Measurements from ENCODE around the gene DDX54. TPM values are rescaled to one million over a fixed set of nuclear protein-coding genes. Genes with fewer than 3 reads are reported as not detected.
"Not testable (repeated sequence)": the region's sequence is repeated elsewhere in the genome, so short reads cannot be mapped to it uniquely, and the experiment has no call there.

The DDX54 gene
- total RNA-seq, 3 donors from 2014 or later = 213 to 236 (median 232) TPM

DNA sequence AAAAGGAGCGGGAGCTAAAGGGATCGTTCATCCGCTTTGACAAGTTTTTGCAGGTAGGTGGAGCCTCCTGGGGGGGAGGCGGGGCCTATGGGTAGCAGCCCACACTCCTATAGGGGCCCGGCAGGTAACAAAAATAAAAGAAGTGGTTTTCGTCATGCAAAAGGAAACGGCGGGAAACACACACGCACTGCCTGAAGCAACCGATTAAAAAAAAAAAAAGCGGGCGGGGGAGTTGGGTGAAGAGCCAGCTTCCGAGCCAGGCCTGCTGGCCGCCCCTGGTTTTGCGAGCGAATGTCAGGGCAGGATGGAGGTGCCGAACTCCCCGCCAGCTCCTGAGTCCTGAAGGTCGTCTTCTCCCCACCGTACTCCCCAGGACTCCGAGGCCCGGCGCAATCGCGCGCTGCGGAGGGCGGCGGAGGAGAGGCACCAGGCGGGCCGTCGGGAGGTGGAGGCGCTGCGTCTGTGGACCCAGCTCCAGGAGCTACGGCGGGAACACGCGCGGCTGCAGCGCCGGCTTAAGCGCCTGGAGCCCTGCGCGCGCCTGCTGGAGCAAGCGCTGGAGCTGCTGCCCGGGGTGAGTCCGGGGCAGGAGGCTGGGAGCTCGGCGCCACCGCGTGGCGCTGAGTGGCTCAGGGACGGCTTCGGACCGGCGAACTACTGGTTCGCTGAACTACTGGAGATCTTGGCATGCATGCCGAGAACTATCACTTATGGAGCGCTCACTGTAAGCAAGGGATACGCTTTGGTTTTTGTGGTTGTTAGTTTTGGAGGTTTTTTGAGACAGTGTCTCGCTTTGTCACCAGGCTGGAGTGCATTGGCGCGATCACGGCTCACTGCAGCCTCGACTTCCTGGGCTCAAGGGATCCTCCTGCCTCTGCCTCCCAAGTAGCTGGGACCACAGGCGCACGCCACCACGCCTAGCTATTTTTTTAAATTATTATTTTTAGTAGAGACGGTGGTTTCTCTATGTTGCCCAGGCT, 32.2 kb downstream of the DDX54 start:
- H3K36me3 Mint-ChIP-seq (ENCODE audit: insufficient read depth) = peaks cover 3% of the 10 kb centered on the region
- H3K4me3 Mint-ChIP-seq = peak overlapping the region; percentile 75
- peaks cover 22% of the 10 kb centered on the region for H3K4me1 Mint-ChIP-seq (ENCODE audit: low read depth)
- H3K27me3 Mint-ChIP-seq (ENCODE audit: low read depth) = peaks cover 11% of the 10 kb centered on the region
- no peaks in the 10 kb centered on the region for H3K9me3 Mint-ChIP-seq
- DNase-seq = peak; percentile 54
- ATAC-seq = peak; percentile 68 to 72

DNA sequence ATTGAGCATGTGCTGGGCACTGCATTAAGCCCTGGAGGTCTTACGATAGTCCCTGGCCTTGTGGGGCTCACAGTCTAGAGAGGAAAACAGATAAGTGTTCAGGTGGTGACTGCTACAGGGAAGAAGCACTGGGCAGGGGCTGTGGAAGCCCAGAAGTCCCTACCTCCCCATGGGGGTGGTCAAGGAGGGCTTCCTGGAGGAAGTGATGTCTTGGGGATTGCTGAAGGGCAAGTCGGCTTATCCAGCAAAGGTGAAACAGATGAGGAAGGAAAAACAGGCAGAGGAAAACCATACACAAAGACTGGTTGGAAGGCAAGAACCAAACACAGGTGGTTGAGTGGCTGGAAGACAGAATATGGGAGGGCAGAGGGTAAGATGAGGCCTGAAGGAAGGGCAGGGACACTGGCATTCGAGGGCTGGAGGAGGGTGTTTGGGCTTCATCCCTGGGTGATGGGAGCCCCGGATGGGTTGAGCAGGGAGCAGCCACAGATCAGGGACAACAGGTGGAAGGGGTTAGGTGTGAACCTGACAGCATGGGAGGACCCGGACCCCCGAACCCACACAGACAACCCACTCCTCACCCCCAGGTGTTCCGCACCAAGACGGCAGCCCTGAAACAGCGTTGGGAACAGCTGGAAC, 33.0 kb downstream of the DDX54 start:
- H3K36me3 Mint-ChIP-seq (ENCODE audit: insufficient read depth) = peaks cover 3% of the 10 kb centered on the region
- ATAC-seq = no peak
- DNase-seq = no peak
- H3K9me3 Mint-ChIP-seq = peaks cover 2% of the 10 kb centered on the region
- H3K4me3 Mint-ChIP-seq = peak overlapping the region; percentile 75
- peaks cover 21% of the 10 kb centered on the region for H3K4me1 Mint-ChIP-seq (ENCODE audit: low read depth)
- H3K27me3 Mint-ChIP-seq (ENCODE audit: low read depth) = peaks cover 11% of the 10 kb centered on the region

GRCh38 chr12:113151655-113152054, 33.6 kb downstream of the DDX54 start:
- Mint-ChIP-seq H3K36me3 (ENCODE audit: insufficient read depth) (no peaks in the 10 kb centered on the region), H3K4me1 (ENCODE audit: low read depth) (peaks cover 17% of the 10 kb centered on the region), H3K9me3 (peaks cover 5% of the 10 kb centered on the region), H3K27me3 (ENCODE audit: low read depth) (peaks cover 11% of the 10 kb centered on the region), H3K4me3 (peak overlapping the region; percentile 75)
- DNase-seq (no peak), ATAC-seq (no peak)

DNA sequence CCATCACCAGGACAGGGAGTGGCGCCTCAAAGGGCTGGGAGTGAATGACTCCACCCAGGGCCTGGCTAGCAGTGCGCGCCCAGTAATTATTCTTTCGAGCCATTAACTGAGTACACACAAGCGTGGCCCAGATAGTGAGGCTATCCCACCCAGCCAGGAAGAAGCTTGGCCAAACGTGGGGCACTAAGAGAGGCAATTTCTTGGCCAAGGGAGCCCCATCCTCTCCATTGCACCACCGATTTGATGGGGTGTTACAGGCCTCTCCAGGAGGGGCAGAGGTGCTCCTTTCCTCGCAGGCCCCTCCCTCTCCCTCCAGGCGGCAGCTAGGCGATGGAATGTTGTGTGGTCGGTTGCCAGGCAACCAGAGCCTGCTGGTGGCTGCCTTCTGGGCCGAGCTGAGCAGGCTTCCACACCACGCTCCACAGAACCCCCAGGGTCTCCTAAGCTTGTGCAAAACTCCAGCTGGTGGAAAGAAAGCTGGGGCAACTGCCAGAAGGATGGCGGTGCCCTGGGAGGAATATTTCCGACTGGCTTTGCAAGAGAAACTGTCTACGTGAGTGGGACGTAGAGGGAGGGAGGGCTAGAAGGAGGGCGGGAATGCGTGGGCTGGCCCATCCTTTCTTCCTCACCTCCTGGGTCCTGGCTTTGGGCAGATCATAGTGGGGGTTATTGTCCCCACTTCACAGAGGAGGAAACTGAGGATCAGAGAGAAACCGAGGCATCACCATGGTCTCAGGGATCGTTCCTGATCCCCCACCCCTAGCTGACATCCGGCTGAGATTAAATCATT, 35.7 kb downstream of the DDX54 start, which contains the start of gene CFAP73:
CFAP73 (plus strand) TSS at position 364 of the 790 bp plus-strand sequence; CDS start at position 498, 134 bp downstream.
- peaks cover 5% of the 10 kb centered on the region for H3K9me3 Mint-ChIP-seq
- ATAC-seq (no peak), DNase-seq (no peak)
- H3K27me3 Mint-ChIP-seq (ENCODE audit: low read depth) = peaks cover 11% of the 10 kb centered on the region
- H3K4me3 Mint-ChIP-seq = no peak within 1 kb of the TSS
- H3K4me1 Mint-ChIP-seq (ENCODE audit: low read depth) = peaks cover 15% of the 10 kb centered on the region
- no peaks in the 10 kb centered on the region for H3K36me3 Mint-ChIP-seq (ENCODE audit: insufficient read depth)

GRCh38 chr12:113146999-113147398, 38.3 kb downstream of the DDX54 start:
- H3K4me3 Mint-ChIP-seq = no peak overlapping the region
- peaks cover 5% of the 10 kb centered on the region for H3K9me3 Mint-ChIP-seq
- peaks cover 5% of the 10 kb centered on the region for H3K4me1 Mint-ChIP-seq (ENCODE audit: low read depth)
- peaks cover 6% of the 10 kb centered on the region for H3K27me3 Mint-ChIP-seq (ENCODE audit: low read depth)
- no peak for ATAC-seq
- no peak for DNase-seq
- no peaks in the 10 kb centered on the region for H3K36me3 Mint-ChIP-seq (ENCODE audit: insufficient read depth)

GRCh38 chr12:113145720-113146551, 39.3 kb downstream of the DDX54 start:
- Mint-ChIP-seq H3K4me3 (no peak overlapping the region), H3K9me3 (peaks cover 5% of the 10 kb centered on the region), H3K27me3 (ENCODE audit: low read depth) (peaks cover 6% of the 10 kb centered on the region), H3K36me3 (ENCODE audit: insufficient read depth) (no peaks in the 10 kb centered on the region), H3K4me1 (ENCODE audit: low read depth) (peaks cover 3% of the 10 kb centered on the region)
- DNase-seq = no peak
- no peak for ATAC-seq

DNA sequence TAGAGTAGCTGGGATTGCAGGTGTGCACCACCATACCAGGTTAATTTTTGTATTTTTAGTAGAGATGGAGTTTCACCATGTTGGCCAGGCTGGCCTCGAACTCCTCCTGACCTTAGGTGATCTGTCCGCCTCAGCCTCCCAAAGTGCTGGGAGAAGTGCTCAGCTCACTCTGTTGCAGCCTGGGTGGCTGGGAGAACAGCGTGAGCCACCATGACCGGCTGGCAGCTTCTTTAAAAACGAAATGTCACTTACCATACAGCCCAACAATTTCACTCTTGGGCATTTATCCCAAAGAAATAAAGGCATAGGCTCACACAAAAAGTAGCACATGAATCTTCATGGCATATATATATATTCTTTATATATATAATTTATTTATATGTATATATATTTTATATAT, 40.5 kb downstream of the DDX54 start:
- Mint-ChIP-seq H3K4me3 (no peak overlapping the region), H3K9me3 (peaks cover 5% of the 10 kb centered on the region), H3K27me3 (ENCODE audit: low read depth) (peaks cover under 1% of the 10 kb centered on the region), H3K36me3 (ENCODE audit: insufficient read depth) (no peaks in the 10 kb centered on the region), H3K4me1 (ENCODE audit: low read depth) (peaks cover 3% of the 10 kb centered on the region)
- no peak for DNase-seq
- no peak for ATAC-seq

GRCh38 chr12:113143959-113144358, 41.3 kb downstream of the DDX54 start:
- DNase-seq (no peak), ATAC-seq (no peak)
- Mint-ChIP-seq H3K27me3 (ENCODE audit: low read depth) (no peaks in the 10 kb centered on the region), H3K36me3 (ENCODE audit: insufficient read depth) (no peaks in the 10 kb centered on the region), H3K9me3 (peaks cover 5% of the 10 kb centered on the region), H3K4me3 (no peak overlapping the region), H3K4me1 (ENCODE audit: low read depth) (peaks cover 3% of the 10 kb centered on the region)

- Mint-ChIP-seq H3K27me3 (ENCODE audit: low read depth) (no peaks in the 10 kb centered on the region), H3K9me3 (peaks cover 5% of the 10 kb centered on the region), H3K36me3 (ENCODE audit: insufficient read depth) (no peaks in the 10 kb centered on the region), H3K4me1 (ENCODE audit: low read depth) (peaks cover 3% of the 10 kb centered on the region), H3K4me3 (no peak overlapping the region)
- no peak for DNase-seq
- ATAC-seq = no peak
Measured at GRCh38 chr12:113142886-113143332, 42.4 kb downstream of the DDX54 start.

- Mint-ChIP-seq H3K9me3 (peaks cover 3% of the 10 kb centered on the region), H3K4me3 (no peak overlapping the region), H3K4me1 (ENCODE audit: low read depth) (peaks cover 3% of the 10 kb centered on the region), H3K36me3 (ENCODE audit: insufficient read depth) (no peaks in the 10 kb centered on the region), H3K27me3 (ENCODE audit: low read depth) (no peaks in the 10 kb centered on the region)
- ATAC-seq (peak; percentile 83 to 85), DNase-seq (no peak)
Measured at GRCh38 chr12:113142173-113142885, 42.9 kb downstream of the DDX54 start.

DNA sequence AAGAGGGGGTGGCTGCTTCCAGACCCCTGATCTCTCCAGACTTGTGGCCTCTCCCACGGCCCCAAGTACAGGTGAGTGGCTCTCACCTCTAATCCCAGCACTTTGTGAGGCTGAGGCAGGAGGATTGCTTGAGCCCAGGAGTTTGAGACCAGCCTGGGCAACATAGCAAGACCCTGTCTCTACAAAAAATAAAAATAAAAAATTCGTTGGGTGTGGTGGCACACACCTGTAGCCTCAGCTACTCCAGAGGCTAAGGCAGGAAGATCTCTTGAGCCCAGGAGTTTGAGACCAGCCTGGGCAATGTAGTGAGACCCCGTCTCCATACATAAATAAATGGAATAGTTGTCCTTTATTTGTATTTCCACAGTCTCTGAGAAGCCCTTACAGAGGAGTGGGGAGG, 43.6 kb downstream of the DDX54 start:
- not testable (repeated sequence) for H3K9me3 Mint-ChIP-seq; DNase-seq; H3K4me3 Mint-ChIP-seq; H3K4me1 Mint-ChIP-seq (ENCODE audit: low read depth); ATAC-seq; H3K36me3 Mint-ChIP-seq (ENCODE audit: insufficient read depth); H3K27me3 Mint-ChIP-seq (ENCODE audit: low read depth)

DNA sequence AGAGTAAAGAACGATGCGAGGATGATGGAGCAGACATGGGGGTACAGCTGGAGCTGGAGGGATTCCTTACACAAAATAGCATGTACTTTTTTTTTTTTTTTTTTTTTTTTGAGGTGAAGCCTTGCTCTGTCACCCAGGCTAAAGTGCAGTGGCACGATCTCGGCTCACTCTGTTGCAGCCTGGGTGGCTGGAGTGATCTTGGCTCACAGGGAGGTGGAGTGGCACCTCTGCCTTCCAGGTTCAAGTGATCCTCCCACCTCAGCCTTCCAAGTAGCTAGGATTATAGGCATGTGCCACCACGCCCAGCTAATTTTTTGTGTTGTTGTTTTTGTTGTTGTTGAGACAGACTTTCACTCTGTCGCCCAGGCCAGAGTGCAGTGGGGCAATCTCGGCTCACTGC, 44.6 kb downstream of the DDX54 start:
- ATAC-seq (no peak), DNase-seq (no peak)
- H3K27me3 Mint-ChIP-seq (ENCODE audit: low read depth) = peaks cover 5% of the 10 kb centered on the region
- H3K9me3 Mint-ChIP-seq = no peaks in the 10 kb centered on the region
- H3K36me3 Mint-ChIP-seq (ENCODE audit: insufficient read depth) = no peaks in the 10 kb centered on the region
- no peak overlapping the region for H3K4me3 Mint-ChIP-seq
- H3K4me1 Mint-ChIP-seq (ENCODE audit: low read depth) = peaks cover 14% of the 10 kb centered on the region

DNA sequence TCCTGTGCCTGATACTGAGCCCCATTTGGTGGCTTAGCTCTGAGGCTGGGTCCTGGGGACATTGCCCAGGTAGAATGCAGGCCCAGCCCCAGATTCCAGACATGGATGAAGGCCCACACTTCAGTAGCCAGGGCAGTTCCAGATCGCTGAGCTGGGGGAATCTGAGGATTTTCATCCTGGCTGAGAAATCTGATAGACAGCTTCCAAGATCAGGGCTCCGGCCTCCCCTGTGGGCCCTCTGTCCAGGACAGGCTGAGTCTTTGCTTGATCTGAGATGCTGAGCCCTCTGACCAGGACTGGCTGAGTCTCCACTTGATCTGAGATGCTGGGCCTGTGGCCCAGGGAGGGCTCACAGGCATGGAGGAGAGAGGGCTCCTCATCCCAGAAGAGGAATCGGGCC, 46.5 kb downstream of the DDX54 start:
- ATAC-seq (no peak), DNase-seq (no peak)
- Mint-ChIP-seq H3K27me3 (ENCODE audit: low read depth) (peaks cover 8% of the 10 kb centered on the region), H3K4me1 (ENCODE audit: low read depth) (peaks cover 18% of the 10 kb centered on the region), H3K9me3 (no peaks in the 10 kb centered on the region), H3K4me3 (no peak overlapping the region), H3K36me3 (ENCODE audit: insufficient read depth) (no peaks in the 10 kb centered on the region)
